Tibial artery (tissue), 4 donors: Measurements from ENCODE around the gene TOX2.
A peak's percentile ranks its signal among the peaks of the same experiment; 100 is the strongest.

Source experiments
- DNase-seq, 2 donors: peaks; one replicate each; pipeline ENCODE4 v3.0.0-alpha.2; 2019
- H3K27ac ChIP-seq, 2 donors: fragments of 200-600 bp; sonication (generic) in 1 of 2; 1 replicate in 1 of 2; 2 replicates in 1 of 2; pipeline ENCODE4 v1.5.1; 2018 to 2019; ENCODE audit warnings: mild to moderate bottlenecking in 1 of 2
- H3K27me3 ChIP-seq, 2 donors: fragments of 200-600 bp; sonication (generic) in 1 of 2; one replicate each; pipeline versions ENCODE4 v1.5.1 to v1.6.0; 2016 to 2019
- H3K36me3 ChIP-seq, 3 donors: fragments of 200-600 bp; sonication (generic) in 2 of 3; one replicate each; pipeline ENCODE4 v1.5.1; 2016 to 2019; ENCODE audit warnings: mild to moderate bottlenecking in 2 of 3
- H3K4me1 ChIP-seq, 4 donors: fragments of 200-600 bp; sonication (generic) in 2 of 4; 1 replicate in 3 of 4; 2 replicates in 1 of 4; pipeline ENCODE4 v1.5.1; 2016 to 2019
- H3K4me3 ChIP-seq, 2 donors: fragments of 200-600 bp; sonication (generic) in 1 of 2; 1 replicate in 1 of 2; 2 replicates in 1 of 2; pipeline ENCODE4 v1.5.1; 2018 to 2019; ENCODE audit warnings: mild to moderate bottlenecking in 2 of 2
- H3K9me3 ChIP-seq, 3 donors: fragments of 200-600 bp; sonication (generic) in 1 of 3; one replicate each; pipeline ENCODE4 v1.5.1; 2016 to 2019
- CTCF ChIP-seq, 2 experiments: fragments of 200-600 bp in 1 of 2; fragments of 450-650 bp in 1 of 2; IDR thresholded peaks; one replicate each; pipeline ENCODE4 v1.5.1; 2017 to 2019; ENCODE audit warnings: antibody characterized with exemption in 2 of 2, mild to moderate bottlenecking in 1 of 2, moderate library complexity in 1 of 2
- intact Hi-C: fragments of 100-400 bp; cut with DNase I; formaldehyde crosslinking; loops from one replicate; pipeline ENCODE4 v1.15.0; 2023; ENCODE audit warnings: low total_unique reads

TOX2 gene

GRCh38 chr20:44014807-44015732 lies 100.4 kb downstream of the TOX2 start:
- peak overlapping the region in 1 of 2 donors; percentile 0 for H3K4me3 ChIP-seq
- no peaks in the 10 kb centered on the region for H3K9me3 ChIP-seq
- no peak for TF ChIP-seq CTCF (IDR thresholded peaks at IDR 0.05)
- H3K27me3 ChIP-seq, result peaks cover 0 to 11% of the 10 kb centered on the region in 2 donors
- peaks cover 0 to 35% (median 12%) of the 10 kb centered on the region in 4 donors for H3K4me1 ChIP-seq
- no peaks in the 10 kb centered on the region for H3K36me3 ChIP-seq
- H3K27ac ChIP-seq, result no peak overlapping the region
- no peak for DNase-seq
- intact Hi-C loops, result no loop called here

- TF ChIP-seq CTCF (IDR thresholded peaks at IDR 0.05), result no peak
- peaks cover 0 to 11% of the 10 kb centered on the region in 2 donors for H3K27me3 ChIP-seq
- peak overlapping the region in 1 of 2 donors; percentile 0 for H3K4me3 ChIP-seq
- no peaks in the 10 kb centered on the region for H3K36me3 ChIP-seq
- no peak for DNase-seq
- no peaks in the 10 kb centered on the region for H3K9me3 ChIP-seq
- intact Hi-C loops, result no loop called here
- no peak overlapping the region for H3K27ac ChIP-seq
- H3K4me1 ChIP-seq, result peaks cover 0 to 31% (median 12%) of the 10 kb centered on the region in 4 donors
Observed at GRCh38 chr20:44015733-44016103, 101.1 kb downstream of the TOX2 start.

- no peak for TF ChIP-seq CTCF (IDR thresholded peaks at IDR 0.05)
- DNase-seq, result no peak
- no peak overlapping the region for H3K4me3 ChIP-seq
- intact Hi-C loops, result no loop called here
- no peaks in the 10 kb centered on the region for H3K36me3 ChIP-seq
- H3K27ac ChIP-seq, result no peak overlapping the region
- H3K27me3 ChIP-seq, result peaks cover 0 to 11% of the 10 kb centered on the region in 2 donors
- peaks cover 0 to 31% (median 12%) of the 10 kb centered on the region in 4 donors for H3K4me1 ChIP-seq
- H3K9me3 ChIP-seq, result no peaks in the 10 kb centered on the region
Observed at GRCh38 chr20:44016525-44016924, 101.9 kb downstream of the TOX2 start.

- Histone ChIP-seq H3K9me3 (no peaks in the 10 kb centered on the region), H3K27me3 (peaks cover 0 to 11% of the 10 kb centered on the region in 2 donors), H3K4me1 (peaks cover 0 to 31% (median 12%) of the 10 kb centered on the region in 4 donors), H3K27ac (no peak overlapping the region), H3K36me3 (no peaks in the 10 kb centered on the region), H3K4me3 (no peak overlapping the region)
- TF ChIP-seq CTCF (IDR thresholded peaks at IDR 0.05), result no peak
- no peak for DNase-seq
- intact Hi-C loops, result no loop called here
Observed at GRCh38 chr20:44017211-44017610, 102.6 kb downstream of the TOX2 start.

- no peak for DNase-seq
- Histone ChIP-seq H3K36me3 (no peaks in the 10 kb centered on the region), H3K4me3 (no peak overlapping the region), H3K4me1 (peaks cover 0 to 31% (median 12%) of the 10 kb centered on the region in 4 donors), H3K27me3 (peaks cover 0 to 11% of the 10 kb centered on the region in 2 donors), H3K9me3 (no peaks in the 10 kb centered on the region), H3K27ac (peak overlapping the region in 1 of 2 donors; percentile 54)
- no peak for TF ChIP-seq CTCF (IDR thresholded peaks at IDR 0.05)
- intact Hi-C loops, result no loop called here
Observed at GRCh38 chr20:44017905-44018258, 103.2 kb downstream of the TOX2 start.
